SK-N-SH (cell line): ENCODE results near the gene MID2. TPM values are rescaled to one million over a fixed set of nuclear protein-coding genes. Genes with fewer than 3 reads are reported as not detected.

ENCODE experiments used
- CTCF ChIA-PET: fragments of 300-600, 350-600 bp; formaldehyde crosslinking; extraction: SDS; loops from one replicate; lab custom pipeline; 2021; lab: Yijun Ruan, JAX
- POLR2A ChIA-PET: fragments of 350-600 bp; sonication (Branson Sonifier 250); formaldehyde crosslinking; extraction: SDS; loops from one replicate; lab custom pipeline; 2020; ENCODE audit warnings: antibody characterized with exemption, inconsistent platforms; lab: Yijun Ruan, JAX
- DNase-seq: peaks from one replicate; pipeline ENCODE4 v3.0.0; 2012
- H2AFZ ChIP-seq: fragments of 200-600 bp; sonication (generic); 2 replicates; pipeline ENCODE4 v1.8.1; 2016; ENCODE audit warnings: antibody characterized with exemption, mild to moderate bottlenecking, low read depth
- H3F3A ChIP-seq: fragments of 200-600 bp; sonication (generic); replicated peaks from 2 replicates; pipeline ENCODE3; 2016; ENCODE audit warnings: antibody characterized with exemption, mild to moderate bottlenecking; ENCODE audit not compliant: insufficient read depth
- H3K27ac ChIP-seq, 2 experiments: fragments of 200-500 bp in 1 of 2; fragments of 200-600 bp in 1 of 2; sonication (Bioruptor generic) in 1 of 2; sonication (generic), shearing (Covaris generic) in 1 of 2; 2 replicates each; pipeline versions ENCODE4 v1.5.1 to v1.6.1; 2014 to 2016; ENCODE audit warnings: low read depth in 2 of 2, inconsistent platforms in 1 of 2, low read length in 1 of 2, mild to moderate bottlenecking in 1 of 2, mixed read lengths in 1 of 2
- H3K27me3 ChIP-seq: fragments of 200-600 bp; sonication (generic), shearing (Covaris generic); 2 replicates; pipeline ENCODE4 v1.6.1; 2016; ENCODE audit warnings: mixed run types; ENCODE audit not compliant: insufficient read depth
- H3K36me3 ChIP-seq, 2 experiments: fragments of 200-500 bp in 1 of 2; fragments of 200-600 bp in 1 of 2; sonication (Bioruptor generic) in 1 of 2; sonication (generic) in 1 of 2; replicated peaks in 1 of 2; 2 replicates each; pipeline versions ENCODE3 to v1.5.1; 2014 to 2016; ENCODE audit warnings: low read length in 1 of 2, mild to moderate bottlenecking in 1 of 2; ENCODE audit not compliant: insufficient read depth in 2 of 2, control insufficient read depth in 1 of 2
- H3K4me1 ChIP-seq, 2 experiments: fragments of 200-500 bp in 1 of 2; fragments of 200-600 bp in 1 of 2; sonication (Bioruptor generic) in 1 of 2; sonication (generic), shearing (Covaris generic) in 1 of 2; 2 replicates each; pipeline versions ENCODE4 v1.5.1 to v1.6.1; 2014 to 2016; ENCODE audit warnings: low read depth in 1 of 2, low read length in 1 of 2, mixed run types in 1 of 2; ENCODE audit not compliant: insufficient read depth in 2 of 2, control insufficient read depth in 1 of 2
- H3K4me2 ChIP-seq: fragments of 200-600 bp; sonication (generic), shearing (Covaris generic); 2 replicates; pipeline ENCODE4 v1.6.1; 2017; ENCODE audit warnings: mixed run types
- H3K4me3 ChIP-seq, 2 experiments: fragments of 200-500 bp in 1 of 2; fragments of 200-600 bp in 1 of 2; sonication (Bioruptor generic) in 1 of 2; sonication (generic), shearing (Covaris generic) in 1 of 2; 2 replicates each; pipeline versions ENCODE4 v1.5.1 to v1.8.1; 2014 to 2016; ENCODE audit warnings: low read depth in 2 of 2, inconsistent platforms in 1 of 2, low read length in 1 of 2, mild to moderate bottlenecking in 1 of 2, mixed read lengths in 1 of 2, moderate library complexity in 1 of 2
- H3K79me2 ChIP-seq: fragments of 200-600 bp; sonication (generic); 2 replicates; pipeline ENCODE4 v1.8.1; 2017; ENCODE audit warnings: mild to moderate bottlenecking; ENCODE audit not compliant: insufficient read depth
- H3K9ac ChIP-seq: fragments of 200-600 bp; sonication (generic); 2 replicates; pipeline ENCODE4 v1.6.1; 2017; ENCODE audit warnings: mixed run types
- H3K9me2 ChIP-seq: fragments of 200-600 bp; sonication (generic); 2 replicates; pipeline ENCODE4 v1.6.1; 2017; ENCODE audit warnings: mixed run types
- H3K9me3 ChIP-seq: fragments of 200-600 bp; sonication (generic); 2 replicates; pipeline ENCODE4 v1.6.1; 2017; ENCODE audit warnings: mixed run types, mild to moderate bottlenecking, moderate library complexity
- H4K20me1 ChIP-seq: fragments of 200-600 bp; sonication (generic); 2 replicates; pipeline ENCODE4 v1.6.1; 2017; ENCODE audit warnings: mild to moderate bottlenecking, mixed run types; ENCODE audit not compliant: insufficient read depth
- CHD2 ChIP-seq: fragments of 150-350 bp; IDR thresholded peaks from 2 replicates; pipeline ENCODE4 v1.6.1; 2018; ENCODE audit warnings: low read length; ENCODE audit not compliant: partially characterized antibody
- ELF1 ChIP-seq: IDR thresholded peaks from 2 replicates; pipeline ENCODE4 v1.4.0; 2012
- EP300 ChIP-seq, 2 experiments: IDR thresholded peaks; 2 replicates each; pipeline versions ENCODE4 v1.4.0 to v1.6.1; 2012; ENCODE audit warnings: borderline replicate concordance in 1 of 2, low read depth in 1 of 2, low read length in 1 of 2
- FOXM1 ChIP-seq: IDR thresholded peaks from 2 replicates; pipeline ENCODE4 v1.4.0; 2012; ENCODE audit warnings: low read depth, mild to moderate bottlenecking
- GABPA ChIP-seq: IDR thresholded peaks from 2 replicates; pipeline ENCODE4 v1.4.0; 2012; ENCODE audit warnings: low read depth, mild to moderate bottlenecking
- GATA2 ChIP-seq: sonication (generic); formaldehyde crosslinking; IDR thresholded peaks from 2 replicates; pipeline ENCODE4 v1.5.0; 2020; ENCODE audit warnings: mild to moderate bottlenecking, missing genetic modification reagents
- MEF2A ChIP-seq: IDR thresholded peaks from 2 replicates; pipeline ENCODE4 v1.4.0; 2012; ENCODE audit warnings: low read depth, borderline replicate concordance
- MXI1 ChIP-seq: IDR thresholded peaks from 2 replicates; pipeline ENCODE4 v1.6.1; 2012; ENCODE audit warnings: mild to moderate bottlenecking, low read depth, low read length, improper control_type of control experiment
- NRF1 ChIP-seq: IDR thresholded peaks from 2 replicates; pipeline ENCODE4 v1.6.1; 2012; ENCODE audit warnings: low read depth, mild to moderate bottlenecking, low read length
- POLR2AphosphoS5 ChIP-seq: IDR thresholded peaks from 2 replicates; pipeline ENCODE4 v1.6.1; 2012; ENCODE audit warnings: low read depth, low read length
- RXRA ChIP-seq: IDR thresholded peaks from 2 replicates; pipeline ENCODE4 v1.4.0; 2012; ENCODE audit warnings: low read depth, mild to moderate bottlenecking, borderline replicate concordance
- SMC3 ChIP-seq: IDR thresholded peaks from 2 replicates; pipeline ENCODE4 v1.6.1; 2012; ENCODE audit warnings: low read depth, low read length, improper control_type of control experiment
- TAF1 ChIP-seq: IDR thresholded peaks from 2 replicates; pipeline ENCODE4 v1.6.1; 2012; ENCODE audit warnings: low read depth, mild to moderate bottlenecking, low read length, moderate library complexity, borderline replicate concordance
- USF2 ChIP-seq: fragments of 150-350 bp; IDR thresholded peaks from 2 replicates; pipeline ENCODE4 v1.6.1; 2017; ENCODE audit warnings: antibody characterized with exemption, low read length, low read depth, borderline replicate concordance
- ZBTB33 ChIP-seq: IDR thresholded peaks from 2 replicates; pipeline ENCODE4 v1.4.0; 2012; ENCODE audit warnings: low read depth, borderline replicate concordance
- whole genome bisulfite sequencing: methylation state at CpG from one replicate; pipeline ENCODE4 v1.1.6; 2017; ENCODE audit warnings: low lambda C conversion rate; 5-methylcytosine and 5-hydroxymethylcytosine counted together
- polyA plus RNA-seq, 3 experiments: library from polyadenylated mRNA; depleted of rRNA; stranded (reverse); fragments of >200 nt; gene quantifications; 2 replicates each; pipeline ENCODE4 v1.2.3, GENCODE V29; 2012
- TF ChIP-seq, protein P1 (sequence below): IDR thresholded peaks from 2 replicates; pipeline ENCODE4 v1.6.1; 2012; ENCODE audit warnings: mild to moderate bottlenecking, low read depth, low read length, moderate library complexity
- TF ChIP-seq, protein P2 (sequence below): IDR thresholded peaks from 2 replicates; pipeline ENCODE4 v1.4.0; 2012; ENCODE audit warnings: low read depth, borderline replicate concordance
- TF ChIP-seq, protein P3 (sequence below): IDR thresholded peaks from 2 replicates; pipeline ENCODE4 v1.4.0; 2012; ENCODE audit warnings: low read depth

MID2 gene
- polyA plus RNA-seq, 1 of the 3 experiments (the other 2 are of a cell fraction), result 0.16 TPM

DNA sequence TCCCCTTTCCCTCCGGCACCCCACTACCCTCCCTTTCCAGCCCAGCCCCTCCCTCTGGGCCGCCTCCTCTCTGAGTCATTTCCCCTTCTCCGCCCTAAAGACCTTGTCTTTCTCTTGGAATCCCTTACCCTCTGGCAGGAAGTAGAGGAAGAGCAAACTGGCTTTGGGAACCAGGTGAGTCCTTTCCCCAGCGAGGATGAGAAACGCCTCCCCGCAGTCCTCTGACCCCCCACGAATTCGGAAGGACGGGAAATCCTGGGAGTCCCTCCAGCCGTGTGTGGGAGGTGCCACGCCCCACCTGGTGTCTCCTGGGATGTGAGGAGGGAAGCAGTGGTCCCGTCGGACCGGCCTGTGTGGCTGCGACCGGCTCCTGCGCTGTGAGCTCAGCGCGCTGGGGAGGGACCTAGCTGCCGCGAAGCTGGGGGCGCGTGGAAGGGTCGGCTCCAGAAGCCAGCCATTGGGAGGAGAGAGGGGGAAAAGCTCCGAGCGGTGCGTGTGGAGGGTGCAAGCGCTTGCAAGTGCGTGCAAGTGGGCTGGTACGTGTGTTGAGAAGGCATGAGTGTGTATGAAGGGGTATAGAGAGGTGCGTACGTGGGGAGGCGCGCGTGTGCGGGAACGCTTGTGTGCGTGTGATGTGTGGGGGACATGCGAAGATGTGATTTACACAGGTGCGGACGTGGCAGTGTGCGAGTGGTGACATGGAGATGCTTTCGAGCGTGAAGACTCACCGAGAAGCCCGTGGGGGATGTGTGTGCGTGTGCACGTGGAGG, 110.2 kb downstream of the MID2 start:
- H3K36me3 ChIP-seq, result no peaks in the 10 kb centered on the region
- no peak overlapping the region for H3K9ac ChIP-seq
- WGBS, result 46% methylated on average over 45 of the region's 48 CpGs
- no peaks in the 10 kb centered on the region for H3F3A ChIP-seq
- POLR2A ChIA-PET, result no interaction called here
- no peak overlapping the region for H2AFZ ChIP-seq
- H3K9me3 ChIP-seq, result no peaks in the 10 kb centered on the region
- H3K9me2 ChIP-seq, result no peaks in the 10 kb centered on the region
- DNase-seq, result no peak
- no peaks in the 10 kb centered on the region for H3K79me2 ChIP-seq
- no peak overlapping the region for H3K4me3 ChIP-seq
- no peak overlapping the region for H3K4me2 ChIP-seq
- CTCF ChIA-PET, result no interaction called here
- no peaks in the 10 kb centered on the region for H3K4me1 ChIP-seq
- TF ChIP-seq NRF1 (no peak), RXRA (no peak), SMC3 (no peak), FOXM1 (no peak), TAF1 (no peak), USF2 (no peak), GABPA (no peak), GATA2 (no peak), POLR2AphosphoS5 (no peak), ZBTB33 (no peak), CHD2 (no peak), MEF2A (no peak), MXI1 (no peak), EP300 (IDR thresholded peaks at IDR 0.05; ENCODE audit: borderline replicate concordance in 1 of 2, low read depth in 1 of 2, low read length in 1 of 2) (no peak), ELF1 (no peak)
- TF ChIP-seq, protein P1, sequence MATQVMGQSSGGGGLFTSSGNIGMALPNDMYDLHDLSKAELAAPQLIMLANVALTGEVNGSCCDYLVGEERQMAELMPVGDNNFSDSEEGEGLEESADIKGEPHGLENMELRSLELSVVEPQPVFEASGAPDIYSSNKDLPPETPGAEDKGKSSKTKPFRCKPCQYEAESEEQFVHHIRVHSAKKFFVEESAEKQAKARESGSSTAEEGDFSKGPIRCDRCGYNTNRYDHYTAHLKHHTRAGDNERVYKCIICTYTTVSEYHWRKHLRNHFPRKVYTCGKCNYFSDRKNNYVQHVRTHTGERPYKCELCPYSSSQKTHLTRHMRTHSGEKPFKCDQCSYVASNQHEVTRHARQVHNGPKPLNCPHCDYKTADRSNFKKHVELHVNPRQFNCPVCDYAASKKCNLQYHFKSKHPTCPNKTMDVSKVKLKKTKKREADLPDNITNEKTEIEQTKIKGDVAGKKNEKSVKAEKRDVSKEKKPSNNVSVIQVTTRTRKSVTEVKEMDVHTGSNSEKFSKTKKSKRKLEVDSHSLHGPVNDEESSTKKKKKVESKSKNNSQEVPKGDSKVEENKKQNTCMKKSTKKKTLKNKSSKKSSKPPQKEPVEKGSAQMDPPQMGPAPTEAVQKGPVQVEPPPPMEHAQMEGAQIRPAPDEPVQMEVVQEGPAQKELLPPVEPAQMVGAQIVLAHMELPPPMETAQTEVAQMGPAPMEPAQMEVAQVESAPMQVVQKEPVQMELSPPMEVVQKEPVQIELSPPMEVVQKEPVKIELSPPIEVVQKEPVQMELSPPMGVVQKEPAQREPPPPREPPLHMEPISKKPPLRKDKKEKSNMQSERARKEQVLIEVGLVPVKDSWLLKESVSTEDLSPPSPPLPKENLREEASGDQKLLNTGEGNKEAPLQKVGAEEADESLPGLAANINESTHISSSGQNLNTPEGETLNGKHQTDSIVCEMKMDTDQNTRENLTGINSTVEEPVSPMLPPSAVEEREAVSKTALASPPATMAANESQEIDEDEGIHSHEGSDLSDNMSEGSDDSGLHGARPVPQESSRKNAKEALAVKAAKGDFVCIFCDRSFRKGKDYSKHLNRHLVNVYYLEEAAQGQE, result no peak
- TF ChIP-seq, protein P2, sequence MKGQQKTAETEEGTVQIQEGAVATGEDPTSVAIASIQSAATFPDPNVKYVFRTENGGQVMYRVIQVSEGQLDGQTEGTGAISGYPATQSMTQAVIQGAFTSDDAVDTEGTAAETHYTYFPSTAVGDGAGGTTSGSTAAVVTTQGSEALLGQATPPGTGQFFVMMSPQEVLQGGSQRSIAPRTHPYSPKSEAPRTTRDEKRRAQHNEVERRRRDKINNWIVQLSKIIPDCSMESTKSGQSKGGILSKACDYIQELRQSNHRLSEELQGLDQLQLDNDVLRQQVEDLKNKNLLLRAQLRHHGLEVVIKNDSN, result no peak
- TF ChIP-seq, protein P3, sequence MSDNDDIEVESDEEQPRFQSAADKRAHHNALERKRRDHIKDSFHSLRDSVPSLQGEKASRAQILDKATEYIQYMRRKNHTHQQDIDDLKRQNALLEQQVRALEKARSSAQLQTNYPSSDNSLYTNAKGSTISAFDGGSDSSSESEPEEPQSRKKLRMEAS, result no peak
- no peaks in the 10 kb centered on the region for H3K27me3 ChIP-seq
- H3K27ac ChIP-seq, result no peak overlapping the region
- no peaks in the 10 kb centered on the region for H4K20me1 ChIP-seq
